Activated naive CD4-positive, alpha-beta T cell treated with anti-CD3 and anti-CD28 coated beads, Interleukin-2, amount 50 U/mL, for 72 hours (primary cell): ENCODE measurements around the gene SLC2A10. TPM values are rescaled to one million over a fixed set of nuclear protein-coding genes. Genes with fewer than 3 reads are reported as not detected.
A peak's percentile ranks its signal among the peaks of the same experiment; 100 is the strongest.

ENCODE experiments used
- ATAC-seq, 2 donors: fragments of 150-1000 bp; cut with Tn5 transposase; 2 replicates each; pipeline ENCODE4 v1.10.0; 2021; ENCODE audit warnings: mild to moderate bottlenecking in 2 of 2, moderate library complexity in 2 of 2
- DNase-seq, 2 donors: peaks; one replicate each; pipeline ENCODE4 v3.0.0; 2021 to 2022; ENCODE audit warnings: low spot score in 2 of 2
- H3K27ac Mint-ChIP-seq, 2 donors: one replicate each; pipeline ENCODE4 v1.8.0; 2022; ENCODE audit warnings: mild to moderate bottlenecking in 2 of 2, mixed read lengths in 2 of 2
- H3K36me3 Mint-ChIP-seq, 2 donors: one replicate each; pipeline ENCODE4 v1.8.0; 2022; ENCODE audit warnings: mixed read lengths in 2 of 2
- H3K9me3 Mint-ChIP-seq, 2 donors: one replicate each; pipeline ENCODE4 v1.8.0; 2022; ENCODE audit warnings: mixed read lengths in 2 of 2
- total RNA-seq, 2 donors: library from RNA; stranded (reverse); gene quantifications; one replicate each; pipeline ENCODE4 v1.2.3, GENCODE V29; 2022

The SLC2A10 gene
- total RNA-seq, 2 donors from 2014 or later, result 0.06 TPM; not detected in 1

DNA sequence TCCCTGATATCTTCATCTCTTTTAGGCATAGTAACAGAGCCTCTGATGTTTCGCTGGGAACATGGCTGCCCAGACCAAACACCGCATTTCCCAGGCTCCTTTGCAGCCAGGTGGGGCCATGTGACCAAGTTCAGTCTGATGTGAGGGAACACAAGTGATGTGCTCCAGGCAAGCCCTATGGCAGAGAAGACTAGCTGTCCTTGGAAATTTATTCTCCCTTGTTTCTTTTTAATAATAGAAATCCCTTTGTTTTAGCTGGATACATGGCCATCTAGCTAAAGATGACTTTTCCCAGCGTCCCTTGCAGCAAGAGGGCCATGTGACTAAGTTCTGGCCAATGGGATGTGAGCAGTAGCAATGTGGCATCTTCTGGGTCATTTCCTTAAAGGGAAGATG, 30.8 kb downstream of the SLC2A10 start:
- DNase-seq (no peak), ATAC-seq (no peak)
- Mint-ChIP-seq H3K36me3 (peaks cover 0 to under 1% of the 10 kb centered on the region in 2 donors), H3K27ac (no peak overlapping the region), H3K9me3 (no peaks in the 10 kb centered on the region)

DNA sequence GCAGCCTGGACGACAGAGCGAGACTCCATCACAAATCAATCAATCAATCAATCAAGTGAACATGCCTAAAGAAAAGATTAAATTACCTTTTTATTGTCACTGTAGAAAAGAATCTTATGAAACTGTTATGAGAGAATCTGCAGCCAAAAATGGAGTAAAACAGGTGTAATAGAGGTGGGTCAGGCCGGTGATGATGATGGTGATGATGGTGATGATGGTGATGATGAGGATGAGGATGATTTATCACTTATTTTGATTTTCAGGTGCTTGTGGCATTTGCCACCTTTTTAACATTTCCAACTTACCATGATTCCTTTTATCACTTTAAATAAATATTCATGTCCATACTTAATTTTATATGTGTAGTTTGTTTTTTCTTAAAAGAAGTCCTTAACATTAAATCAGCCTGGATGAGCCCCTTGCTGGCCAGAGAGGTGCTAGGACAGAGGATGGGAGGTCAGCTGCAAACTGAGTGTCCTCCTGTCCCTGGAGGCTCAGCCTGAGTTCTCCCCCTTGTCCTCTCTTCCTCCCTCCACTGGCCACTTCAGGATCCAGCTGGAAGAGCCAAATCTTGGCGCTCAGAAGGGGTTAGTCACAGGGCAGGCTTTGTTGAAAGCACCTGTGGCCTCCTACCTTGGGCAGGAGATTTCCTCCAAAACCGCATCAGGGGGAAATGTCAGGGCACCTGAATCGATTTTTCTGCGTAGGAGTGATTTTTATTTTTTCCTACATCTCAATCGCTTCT, 32.6 kb downstream of the SLC2A10 start:
- H3K27ac Mint-ChIP-seq, result no peak overlapping the region
- peaks cover 0 to 5% of the 10 kb centered on the region in 2 donors for H3K36me3 Mint-ChIP-seq
- ATAC-seq, result no peak
- no peak for DNase-seq
- no peaks in the 10 kb centered on the region for H3K9me3 Mint-ChIP-seq

DNA sequence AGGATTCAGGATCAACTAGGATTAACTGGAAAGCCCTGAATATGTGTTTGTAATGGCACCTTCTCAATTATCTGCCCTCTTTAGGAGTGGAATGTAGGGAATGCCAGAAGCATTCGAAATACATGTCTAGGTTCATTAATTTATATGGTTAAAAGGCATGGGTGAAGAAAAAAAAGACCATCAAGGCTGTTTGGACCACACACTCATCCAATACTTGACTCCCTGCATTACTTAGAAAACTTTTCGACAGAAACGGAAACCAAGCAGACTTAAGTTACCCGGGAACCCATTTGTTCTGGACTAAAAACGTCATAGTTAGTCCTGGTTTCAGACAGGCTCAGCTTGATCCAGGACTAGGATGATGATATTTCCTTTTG, 33.2 kb downstream of the SLC2A10 start:
- Mint-ChIP-seq H3K36me3 (peaks cover 0 to 5% of the 10 kb centered on the region in 2 donors), H3K27ac (no peak overlapping the region), H3K9me3 (no peaks in the 10 kb centered on the region)
- ATAC-seq, result no peak
- no peak for DNase-seq

DNA sequence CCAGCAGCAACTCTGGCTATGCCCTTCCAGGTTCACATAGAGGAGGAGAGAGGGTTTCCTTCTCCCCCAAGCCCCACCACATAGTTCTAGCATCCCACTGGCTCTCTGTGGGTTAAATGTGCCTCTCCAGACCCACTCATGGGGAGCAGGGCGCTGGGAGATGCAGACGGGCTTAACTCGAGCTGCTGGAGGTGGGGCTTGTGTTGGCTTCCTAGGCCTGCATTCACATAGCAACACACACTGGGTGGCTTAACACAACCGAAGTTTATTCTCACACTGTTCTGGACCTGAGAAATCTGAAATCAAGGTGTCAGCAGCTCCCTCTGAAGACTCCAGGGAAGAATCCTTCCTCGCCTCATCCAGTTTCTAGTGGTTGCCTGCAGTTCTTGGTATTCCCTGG, 33.6 kb downstream of the SLC2A10 start:
- peaks cover 0 to 5% of the 10 kb centered on the region in 2 donors for H3K36me3 Mint-ChIP-seq
- DNase-seq (no peak), ATAC-seq (no peak)
- H3K9me3 Mint-ChIP-seq, result no peaks in the 10 kb centered on the region
- no peak overlapping the region for H3K27ac Mint-ChIP-seq

DNA sequence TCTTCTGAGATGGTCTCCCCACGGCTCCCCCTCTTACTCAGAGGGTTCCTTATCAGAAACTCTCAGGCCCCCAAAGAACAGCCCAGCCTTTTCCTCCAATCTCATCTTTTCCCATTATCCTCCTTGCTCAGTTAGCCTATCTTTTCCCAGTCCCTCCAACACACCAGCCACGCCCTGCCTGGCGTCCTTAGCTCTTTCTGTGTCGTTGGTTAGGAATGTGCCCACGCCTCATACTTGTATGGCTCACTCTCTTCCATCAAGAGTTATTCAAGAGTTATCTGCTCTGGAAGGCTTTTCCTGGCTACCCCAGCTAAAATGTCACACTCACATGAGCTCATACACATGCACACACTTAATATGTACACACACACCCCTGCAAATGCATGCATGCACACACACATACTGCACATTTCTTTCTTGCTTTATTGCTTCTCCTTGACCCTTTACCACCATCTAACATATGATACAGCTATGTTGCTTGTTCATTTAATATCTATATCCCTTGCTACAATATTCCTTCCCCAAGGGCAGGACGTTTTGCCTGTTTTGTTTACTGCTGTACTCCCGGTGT, 37.6 kb downstream of the SLC2A10 start:
- Mint-ChIP-seq H3K9me3 (no peaks in the 10 kb centered on the region), H3K36me3 (peaks cover 0 to 5% of the 10 kb centered on the region in 2 donors), H3K27ac (no peak overlapping the region)
- ATAC-seq (no peak), DNase-seq (no peak)

DNA sequence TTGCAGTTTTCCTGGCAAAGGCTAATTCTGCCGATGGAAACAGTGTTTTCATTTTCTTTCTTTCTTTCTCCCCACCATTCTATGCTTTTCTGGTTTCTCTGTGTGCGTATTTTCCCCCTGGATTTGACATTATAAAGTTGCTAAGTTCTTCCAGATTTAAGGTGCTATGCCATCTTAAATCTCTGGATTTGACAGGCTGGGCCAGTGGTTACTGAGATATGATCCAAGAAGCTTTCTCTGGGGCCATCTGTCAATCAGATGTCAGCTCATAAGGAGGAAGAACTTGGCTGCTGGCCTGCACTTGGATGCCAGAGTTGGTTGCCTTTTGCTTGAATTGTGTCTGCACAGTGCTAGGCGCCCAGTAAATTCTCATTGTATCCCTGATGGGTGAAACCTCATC, 39.7 kb downstream of the SLC2A10 start:
- ATAC-seq, result no peak
- peaks cover 0 to 5% of the 10 kb centered on the region in 2 donors for H3K36me3 Mint-ChIP-seq
- H3K9me3 Mint-ChIP-seq, result no peaks in the 10 kb centered on the region
- H3K27ac Mint-ChIP-seq, result no peak overlapping the region
- DNase-seq, result no peak

DNA sequence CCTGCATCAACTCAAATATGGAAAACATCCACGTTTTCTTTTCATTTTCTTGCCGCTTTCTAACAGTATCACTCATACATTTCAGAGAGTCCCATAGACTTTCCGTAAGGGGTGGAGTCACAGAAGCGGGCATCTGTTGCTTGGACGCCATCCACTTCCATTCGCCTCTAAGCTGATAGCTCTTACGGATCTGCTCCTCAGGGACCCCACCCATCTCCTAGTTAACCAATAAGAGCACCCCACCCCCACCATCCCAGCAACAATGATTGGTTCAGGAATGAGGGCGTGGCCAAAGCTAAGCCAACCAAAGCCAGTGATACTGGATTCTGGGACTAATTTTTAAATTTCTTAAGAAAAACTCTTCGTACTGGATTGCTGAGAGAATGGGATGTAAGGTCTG, 42.4 kb downstream of the SLC2A10 start:
- no peaks in the 10 kb centered on the region for H3K36me3 Mint-ChIP-seq
- no peak overlapping the region for H3K27ac Mint-ChIP-seq
- DNase-seq, result no peak
- no peaks in the 10 kb centered on the region for H3K9me3 Mint-ChIP-seq
- no peak for ATAC-seq

DNA sequence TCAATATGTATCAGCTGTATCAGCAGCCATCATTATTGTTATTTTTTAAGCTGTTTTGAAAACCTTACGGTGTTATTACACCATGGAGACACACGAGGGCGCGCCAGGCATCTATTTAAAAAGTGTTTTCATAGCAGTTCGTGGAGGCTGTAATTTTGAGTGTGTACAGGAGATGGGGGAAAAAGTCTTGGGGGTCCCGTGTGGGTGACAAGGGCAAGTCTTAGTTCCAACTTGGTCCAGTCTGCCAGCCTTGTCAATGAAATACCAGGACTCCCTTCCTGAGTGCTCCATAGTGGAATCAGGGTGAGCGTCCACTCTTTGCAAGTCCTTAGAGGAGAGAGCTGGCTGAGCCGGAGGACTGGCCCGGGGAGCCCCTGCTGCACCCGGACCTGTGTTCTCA, 43.3 kb downstream of the SLC2A10 start:
- ATAC-seq, result no peak
- Mint-ChIP-seq H3K9me3 (no peaks in the 10 kb centered on the region), H3K27ac (no peak overlapping the region), H3K36me3 (no peaks in the 10 kb centered on the region)
- peak in 1 of 2 donors; percentile 54 for DNase-seq

DNA sequence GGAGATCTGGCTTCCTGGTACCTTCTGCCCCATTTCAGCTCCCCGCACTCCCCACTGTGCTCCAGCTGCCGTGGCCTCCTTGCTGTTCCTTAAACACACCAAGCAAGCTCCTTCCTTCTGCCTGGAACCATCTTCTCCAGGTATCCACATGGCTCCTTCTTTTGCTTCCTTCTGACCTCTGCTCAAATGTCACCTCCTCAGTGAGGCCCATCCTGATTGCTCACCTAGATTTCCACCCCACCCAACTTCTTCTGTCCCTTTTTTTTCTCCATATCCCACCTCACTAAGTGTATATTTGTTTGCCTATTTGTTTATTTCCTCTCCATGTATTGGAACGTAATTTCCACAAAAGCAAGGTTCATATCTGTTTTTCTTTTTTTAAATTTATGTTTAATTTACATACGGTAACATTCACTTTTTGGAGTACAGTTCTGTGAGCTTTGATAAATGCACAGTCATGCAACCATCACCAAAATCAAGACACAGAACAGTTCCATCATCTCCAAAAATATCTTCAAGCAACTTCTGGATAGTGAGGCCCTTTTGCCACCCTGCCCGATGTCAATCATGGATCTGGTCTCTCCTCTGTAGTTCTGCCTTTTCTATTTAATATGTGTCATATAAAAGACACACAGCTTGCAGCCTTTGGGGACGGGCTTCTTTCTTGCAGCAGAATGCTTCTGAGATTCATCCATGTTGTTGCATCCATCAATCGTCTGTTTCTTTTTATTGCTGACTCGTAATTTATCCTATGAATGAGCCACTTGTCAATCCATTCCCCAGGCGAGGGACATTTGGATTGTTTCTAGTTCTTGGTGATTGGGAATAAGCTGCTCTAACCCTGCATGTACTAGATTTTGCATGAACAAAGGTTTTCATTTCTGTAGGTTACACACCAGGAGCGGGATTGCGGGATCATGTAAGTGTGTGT, 46.3 kb downstream of the SLC2A10 start:
- Mint-ChIP-seq H3K27ac (no peak overlapping the region), H3K9me3 (no peaks in the 10 kb centered on the region), H3K36me3 (no peaks in the 10 kb centered on the region)
- DNase-seq (no peak), ATAC-seq (no peak)

DNA sequence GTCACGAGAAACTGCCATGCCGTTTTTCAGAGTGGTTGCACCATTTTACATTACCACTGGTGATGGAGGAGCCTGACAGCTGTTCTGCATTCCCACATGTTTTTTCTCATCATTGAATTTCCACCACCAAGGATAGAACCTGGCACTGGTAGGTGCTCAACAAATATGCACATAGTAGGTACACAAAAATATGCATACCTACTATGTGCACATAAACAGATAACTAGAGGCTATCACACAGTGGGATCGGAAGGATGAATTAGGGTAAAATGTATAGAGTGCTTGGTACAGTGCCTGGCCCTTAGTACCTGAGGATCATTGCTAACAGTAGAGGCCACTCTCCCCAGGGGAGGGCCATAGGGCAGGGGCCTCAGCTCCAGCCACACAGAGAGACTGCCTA, 47.0 kb downstream of the SLC2A10 start:
- Mint-ChIP-seq H3K27ac (no peak overlapping the region), H3K36me3 (no peaks in the 10 kb centered on the region)
- ATAC-seq, result no peak

DNA sequence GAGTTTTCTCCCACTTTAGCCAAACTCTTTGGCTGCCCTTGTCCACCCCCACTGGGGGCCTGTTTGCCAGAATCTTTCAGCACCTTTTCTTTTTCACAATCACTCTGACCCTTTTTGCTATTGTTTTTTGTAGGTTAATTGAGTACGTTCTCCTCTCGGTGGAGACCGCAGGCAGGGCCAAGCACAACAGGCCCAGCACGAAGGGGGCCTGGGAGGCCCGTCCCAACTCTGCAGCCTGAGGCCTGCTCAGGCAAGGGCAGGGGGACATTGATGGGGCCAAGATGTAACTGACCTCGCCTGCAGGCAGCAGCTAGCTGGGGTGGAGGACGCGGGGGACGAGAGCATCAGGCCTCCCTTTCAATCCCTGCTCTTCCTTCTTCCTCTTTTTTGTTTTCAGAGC, 47.7 kb downstream of the SLC2A10 start:
- no peak for DNase-seq
- Mint-ChIP-seq H3K27ac (peak overlapping the region in 1 of 2 donors; percentile 21), H3K9me3 (no peaks in the 10 kb centered on the region), H3K36me3 (no peaks in the 10 kb centered on the region)
- ATAC-seq, result no peak

More for the DNA sequence above, 47.0 kb downstream of the SLC2A10 start:
- no peaks in the 10 kb centered on the region for H3K9me3 Mint-ChIP-seq
- no peak for DNase-seq

DNA sequence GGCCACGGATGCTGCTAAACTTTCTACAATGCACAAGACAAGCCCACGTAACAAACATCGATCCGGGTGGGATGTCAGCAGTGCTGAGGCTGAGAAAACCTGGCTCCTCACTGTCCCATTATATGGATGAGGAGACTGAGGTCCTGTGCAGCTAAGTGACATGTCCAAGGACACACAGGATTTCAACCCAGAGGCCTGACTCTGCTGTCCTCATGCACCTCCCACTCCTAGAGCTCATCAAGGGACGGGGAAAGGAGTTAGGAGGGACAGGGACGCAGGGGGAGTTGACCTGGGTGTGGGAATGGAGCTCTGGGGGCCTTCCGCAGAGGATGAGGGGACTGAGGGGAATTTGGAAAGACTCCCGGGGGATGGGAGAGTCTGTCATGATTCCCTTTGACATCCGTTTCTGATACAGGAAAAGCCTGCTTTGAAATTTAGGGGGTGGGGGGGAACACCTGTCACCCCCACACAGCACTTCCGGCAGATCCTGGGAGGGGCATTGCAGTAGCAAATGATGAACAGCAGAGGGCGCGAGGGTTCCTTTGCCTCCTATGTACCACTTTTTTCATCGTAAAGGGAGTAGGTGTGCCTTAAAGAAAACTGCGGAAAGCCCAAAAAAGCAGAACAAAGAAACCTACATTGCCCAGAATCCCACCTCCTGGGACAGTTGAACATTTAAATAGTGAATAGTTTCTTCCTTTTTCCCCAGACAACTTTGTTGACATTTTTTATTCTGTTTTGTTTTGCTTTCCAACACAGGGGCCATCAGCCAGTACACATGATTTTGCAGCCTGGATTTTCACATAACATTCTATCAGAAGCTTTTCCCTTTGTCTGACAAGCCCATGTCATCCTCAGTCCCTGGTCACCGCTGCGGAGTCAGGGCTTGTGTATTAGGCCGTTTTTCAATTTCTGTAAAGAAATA, 48.6 kb downstream of the SLC2A10 start:
- no peak overlapping the region for H3K27ac Mint-ChIP-seq
- ATAC-seq (peak in 1 of 2 donors; percentile 46), DNase-seq (peak in 1 of 2 donors; percentile 60)
- H3K9me3 Mint-ChIP-seq, result no peaks in the 10 kb centered on the region
- no peaks in the 10 kb centered on the region for H3K36me3 Mint-ChIP-seq

DNA sequence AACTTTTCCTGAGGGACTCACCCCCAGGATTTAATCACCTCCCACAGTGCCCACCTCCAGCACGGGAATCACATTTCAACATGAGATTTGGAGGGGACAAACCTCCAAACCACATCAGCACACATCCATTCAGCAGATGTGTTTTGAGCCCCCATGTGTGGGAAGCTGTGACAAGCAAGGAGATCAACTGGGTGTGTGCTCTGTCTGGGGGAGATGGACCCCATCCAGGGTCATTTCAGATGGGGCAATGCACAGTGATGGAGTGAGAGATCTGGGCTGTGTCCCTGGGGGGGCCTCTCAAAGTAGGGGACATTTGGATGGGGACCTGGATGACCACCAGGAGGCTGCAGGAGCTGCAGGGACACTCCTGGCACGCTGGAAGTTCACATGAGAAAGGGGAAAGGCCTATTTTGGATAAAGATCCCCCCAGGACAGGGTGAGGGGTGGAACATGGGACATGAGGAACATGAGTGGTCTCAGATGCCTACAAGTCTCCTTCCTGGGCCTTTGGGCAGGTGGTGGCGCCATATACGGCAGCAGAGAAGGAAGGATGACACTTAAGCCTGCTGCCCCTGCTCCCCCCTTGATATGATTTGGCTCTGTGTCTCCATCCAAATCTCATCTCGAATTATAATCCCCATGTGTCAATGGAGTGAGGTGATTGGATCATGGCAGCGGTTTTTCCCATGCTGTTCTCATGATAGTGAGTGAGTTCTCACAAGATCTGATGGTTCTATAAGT, 49.6 kb downstream of the SLC2A10 start:
- H3K27ac Mint-ChIP-seq, result no peak overlapping the region

DNA sequence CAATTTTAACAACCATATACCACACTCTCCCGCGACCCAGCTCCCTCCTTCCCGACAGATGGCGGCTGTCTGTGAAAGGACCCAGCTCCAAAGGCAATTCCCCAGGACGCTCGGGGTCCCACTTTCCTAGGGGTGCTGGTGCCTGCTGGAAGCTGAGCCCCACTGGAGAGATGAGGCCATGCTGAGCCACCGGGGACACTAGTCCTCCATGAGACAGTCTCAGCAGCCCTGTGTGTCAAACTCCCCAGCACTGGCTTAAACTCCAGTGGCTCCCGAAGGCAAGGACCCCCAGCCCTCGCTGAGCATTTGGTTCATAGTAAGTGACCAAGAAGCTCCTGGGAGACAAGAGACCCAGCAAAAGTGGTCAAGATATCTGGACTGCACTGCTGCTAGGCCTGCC, 52.1 kb downstream of the SLC2A10 start:
- ATAC-seq (no peak), DNase-seq (no peak)
- Mint-ChIP-seq H3K9me3 (no peaks in the 10 kb centered on the region), H3K36me3 (no peaks in the 10 kb centered on the region), H3K27ac (no peak overlapping the region)

More for the DNA sequence above, 49.6 kb downstream of the SLC2A10 start:
- no peaks in the 10 kb centered on the region for H3K36me3 Mint-ChIP-seq
- H3K9me3 Mint-ChIP-seq, result no peaks in the 10 kb centered on the region
- ATAC-seq (no peak), DNase-seq (no peak)

DNA sequence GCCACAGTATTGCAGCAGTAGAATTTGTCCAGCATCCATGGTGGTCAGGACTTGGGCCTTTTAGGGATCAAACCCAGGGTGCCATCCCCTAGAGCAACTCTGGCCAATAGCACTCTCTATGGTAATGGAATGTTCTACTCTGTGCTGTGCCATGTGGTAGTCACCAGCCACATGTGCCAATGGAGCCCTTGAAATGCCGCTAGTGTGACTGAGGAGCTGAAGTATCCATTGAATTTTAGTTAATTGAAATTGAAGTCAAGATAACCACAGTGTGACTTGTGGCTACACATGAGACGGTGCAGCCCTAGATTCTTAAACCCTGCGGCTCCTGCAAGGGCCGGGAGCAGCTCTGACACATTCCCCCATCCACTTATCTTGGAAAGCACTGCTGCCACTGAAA, 54.6 kb downstream of the SLC2A10 start:
- Mint-ChIP-seq H3K9me3 (no peaks in the 10 kb centered on the region), H3K27ac (no peak overlapping the region), H3K36me3 (no peaks in the 10 kb centered on the region)
- ATAC-seq (no peak), DNase-seq (no peak)
